ENCODE measurements around the gene SLC48A1. TPM values are rescaled to one million over a fixed set of nuclear protein-coding genes. Genes with fewer than 3 reads are reported as not detected.

The SLC48A1 gene
- polyA plus RNA-seq, 1 donor (not counting 4 experiments of a cell fraction or from before 2014, with no cell fraction given) = 8.1 TPM

DNA sequence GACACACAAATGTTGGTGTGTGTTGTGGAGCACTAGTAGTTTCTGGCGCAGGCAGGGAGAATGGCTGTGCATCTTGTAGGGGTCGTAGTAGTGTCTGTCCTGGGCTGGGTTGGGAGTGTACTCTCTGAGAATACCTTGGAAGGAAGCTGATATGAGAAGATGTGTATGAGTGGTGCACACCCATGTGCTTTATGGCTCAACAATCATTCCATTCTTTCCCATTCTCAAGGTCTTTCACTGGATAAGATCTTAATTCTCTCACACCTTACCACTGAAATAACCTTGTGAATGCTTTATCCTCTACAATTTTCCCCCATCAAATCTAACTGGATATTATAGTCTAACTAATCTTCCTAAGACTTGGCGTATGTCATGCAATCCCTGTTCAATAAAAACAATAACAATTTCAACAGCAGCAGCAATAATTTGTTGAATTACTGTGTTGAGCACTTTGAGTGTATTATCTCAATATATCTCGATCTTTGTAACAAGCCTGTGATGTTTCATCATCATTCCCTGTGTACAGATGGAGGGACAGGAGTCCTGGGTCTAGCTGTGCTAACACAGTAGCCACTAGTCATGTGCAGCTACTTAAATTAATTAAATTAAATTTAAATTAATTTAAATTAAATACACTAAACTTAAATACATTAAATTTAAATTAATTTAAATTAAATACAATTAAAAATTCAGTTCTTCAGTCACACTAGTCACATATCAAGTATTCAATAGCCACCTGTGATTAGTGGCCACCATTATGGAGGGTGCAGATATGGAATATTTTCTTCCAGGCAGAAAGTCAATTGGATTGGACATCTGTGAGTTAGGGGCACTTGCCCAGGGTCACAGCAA, 3.6 kb upstream of the SLC48A1 start:
- peak; percentile 68 for FAIRE-seq
- no peak overlapping the region for H3K27ac ChIP-seq (ENCODE audit: control insufficient read depth, insufficient read depth, low read length)
- peaks cover 7% of the 10 kb centered on the region for H3K79me2 ChIP-seq (ENCODE audit: control insufficient read depth, insufficient read depth, low read length)
- DNase-seq (ENCODE audit: low read depth, low spot score) = no peak
- no peak overlapping the region for H3K9ac ChIP-seq (ENCODE audit: control insufficient read depth, extremely low read depth, insufficient read depth, low read length)
- no peaks in the 10 kb centered on the region for H3K27me3 ChIP-seq (ENCODE audit: control insufficient read depth, extremely low read depth, insufficient read depth, low read length)
- no peaks in the 10 kb centered on the region for H4K20me1 ChIP-seq (ENCODE audit: control insufficient read depth, extremely low read depth, insufficient read depth, low read length)
- no peak overlapping the region for H2AFZ ChIP-seq (ENCODE audit: control insufficient read depth, low read length)
- H3K9me3 ChIP-seq (ENCODE audit: control insufficient read depth, low read depth, low read length) = no peaks in the 10 kb centered on the region
- dilution Hi-C loops (cut with MboI; ENCODE audit: extremely low pct_ligation_motif_present, low sequenced_read_pairs) = no loop called here
- peak overlapping the region; percentile 7 for H3K4me2 ChIP-seq (ENCODE audit: control insufficient read depth, extremely low read depth, insufficient read depth, low read depth, low read length)
- TF ChIP-seq CTCF (optimal IDR thresholded peaks at IDR 0.05 in 1 of 3, IDR thresholded peaks at IDR 0.05 in 1 of 3, conservative IDR thresholded peaks at IDR 0.05 in 1 of 3; ENCODE audit: extremely low read depth in 1 of 3, insufficient read depth in 2 of 3, low read length in 3 of 3) (no peak), EZH2 (IDR thresholded peaks at IDR 0.05; ENCODE audit: low read length) (no peak)
- no peaks in the 10 kb centered on the region for H3K9me1 ChIP-seq (ENCODE audit: control insufficient read depth, extremely low read depth, insufficient read depth, low read length)
- H3K36me3 ChIP-seq (ENCODE audit: control insufficient read depth in 2 of 2, extremely low read depth in 1 of 2, insufficient read depth in 2 of 2, low read length in 2 of 2) = no peaks in the 10 kb centered on the region
- H3K4me1 ChIP-seq (ENCODE audit: control insufficient read depth, extremely low read depth, insufficient read depth, low read length) = peaks cover 60% of the 10 kb centered on the region
- H3K4me3 ChIP-seq (ENCODE audit: control insufficient read depth in 2 of 3, extremely low read depth in 1 of 3, insufficient read depth in 2 of 3, low read depth in 1 of 3, low read length in 3 of 3) = no peak overlapping the region

GRCh38 chr12:47770086-47770726, 2.8 kb upstream of the SLC48A1 start:
- DNase-seq (ENCODE audit: low read depth, low spot score) (no peak), FAIRE-seq (no peak)
- H3K4me2 ChIP-seq (ENCODE audit: control insufficient read depth, extremely low read depth, insufficient read depth, low read depth, low read length) = peak overlapping the region; percentile 29
- no peak for TF ChIP-seq EZH2 (IDR thresholded peaks at IDR 0.05; ENCODE audit: low read length)
- no peak for TF ChIP-seq CTCF (optimal IDR thresholded peaks at IDR 0.05 in 1 of 3, IDR thresholded peaks at IDR 0.05 in 1 of 3, conservative IDR thresholded peaks at IDR 0.05 in 1 of 3; ENCODE audit: extremely low read depth in 1 of 3, insufficient read depth in 2 of 3, low read length in 3 of 3)
- H3K27ac ChIP-seq (ENCODE audit: control insufficient read depth, insufficient read depth, low read length) = no peak overlapping the region
- peaks cover 12% of the 10 kb centered on the region for H3K79me2 ChIP-seq (ENCODE audit: control insufficient read depth, insufficient read depth, low read length)
- peaks cover 0 to 2% of the 10 kb centered on the region in 2 experiments for H3K36me3 ChIP-seq (ENCODE audit: control insufficient read depth in 2 of 2, extremely low read depth in 1 of 2, insufficient read depth in 2 of 2, low read length in 2 of 2)
- no peak overlapping the region for H3K9ac ChIP-seq (ENCODE audit: control insufficient read depth, extremely low read depth, insufficient read depth, low read length)
- H3K9me1 ChIP-seq (ENCODE audit: control insufficient read depth, extremely low read depth, insufficient read depth, low read length) = no peaks in the 10 kb centered on the region
- H2AFZ ChIP-seq (ENCODE audit: control insufficient read depth, low read length) = no peak overlapping the region
- no peaks in the 10 kb centered on the region for H4K20me1 ChIP-seq (ENCODE audit: control insufficient read depth, extremely low read depth, insufficient read depth, low read length)
- no peak overlapping the region for H3K4me3 ChIP-seq (ENCODE audit: control insufficient read depth in 2 of 3, extremely low read depth in 1 of 3, insufficient read depth in 2 of 3, low read depth in 1 of 3, low read length in 3 of 3)
- H3K4me1 ChIP-seq (ENCODE audit: control insufficient read depth, extremely low read depth, insufficient read depth, low read length) = peaks cover 62% of the 10 kb centered on the region
- no peaks in the 10 kb centered on the region for H3K27me3 ChIP-seq (ENCODE audit: control insufficient read depth, extremely low read depth, insufficient read depth, low read length)
- dilution Hi-C loops (cut with MboI; ENCODE audit: extremely low pct_ligation_motif_present, low sequenced_read_pairs) = no loop called here
- no peaks in the 10 kb centered on the region for H3K9me3 ChIP-seq (ENCODE audit: control insufficient read depth, low read depth, low read length)
